GM18498 (cell line): ENCODE results near the gene MAP4.

Experiments
- ATAC-seq: cut with Tn5 transposase; IDR thresholded peaks from one replicate; pipeline ENCODE4 v1.9.1; 2021; ENCODE audit warnings: mild to moderate bottlenecking, moderate library complexity; ENCODE audit not compliant: unreplicated experiment

MAP4 gene

GRCh38 chr3:47964740-47965139 lies 51.5 kb downstream of the MAP4 start:
- no peak for ATAC-seq

GRCh38 chr3:47961815-47962606 lies 54.2 kb downstream of the MAP4 start:
- no peak for ATAC-seq

- ATAC-seq, result no peak
Measured at GRCh38 chr3:47961036-47961435, 55.2 kb downstream of the MAP4 start.

GRCh38 chr3:47956521-47956920 lies 59.7 kb downstream of the MAP4 start:
- ATAC-seq, result no peak

- ATAC-seq, result no peak
Measured at GRCh38 chr3:47954567-47954966, 61.6 kb downstream of the MAP4 start.

- no peak for ATAC-seq
Measured at GRCh38 chr3:47950453-47951169, 65.6 kb downstream of the MAP4 start.

GRCh38 chr3:47949979-47950378 lies 66.2 kb downstream of the MAP4 start:
- no peak for ATAC-seq

- no peak for ATAC-seq
Measured at GRCh38 chr3:47940232-47940631, 76.0 kb downstream of the MAP4 start.

GRCh38 chr3:47932421-47932820 lies 83.8 kb downstream of the MAP4 start:
- ATAC-seq, result no peak

- no peak for ATAC-seq
Measured at GRCh38 chr3:47930979-47931378, 85.2 kb downstream of the MAP4 start.

- no peak for ATAC-seq
Measured at GRCh38 chr3:47916696-47917095, 99.5 kb downstream of the MAP4 start.

- ATAC-seq, result no peak
Measured at GRCh38 chr3:47916201-47916600, 100.0 kb downstream of the MAP4 start.

GRCh38 chr3:47912006-47912504 lies 104.2 kb downstream of the MAP4 start:
- no peak for ATAC-seq

GRCh38 chr3:47910777-47911440 lies 105.3 kb downstream of the MAP4 start:
- ATAC-seq, result no peak

GRCh38 chr3:47910233-47910632 lies 106.0 kb downstream of the MAP4 start:
- no peak for ATAC-seq

GRCh38 chr3:47909607-47910006 lies 106.6 kb downstream of the MAP4 start:
- no peak for ATAC-seq

GRCh38 chr3:47908744-47909143 lies 107.5 kb downstream of the MAP4 start:
- ATAC-seq, result no peak

GRCh38 chr3:47907784-47908183 lies 108.4 kb downstream of the MAP4 start:
- ATAC-seq, result no peak

GRCh38 chr3:47902746-47903145 lies 113.5 kb downstream of the MAP4 start:
- no peak for ATAC-seq

- no peak for ATAC-seq
Measured at GRCh38 chr3:47901280-47901833, 114.9 kb downstream of the MAP4 start.

- ATAC-seq, result no peak
Measured at GRCh38 chr3:47899495-47900108, 116.6 kb downstream of the MAP4 start.
